ENCODE results near the gene GPR108. TPM values are rescaled to one million over a fixed set of nuclear protein-coding genes. Genes with fewer than 3 reads are reported as not detected.

GPR108 gene
- polyA plus RNA-seq, 1 experiment = 34.5 TPM

DNA sequence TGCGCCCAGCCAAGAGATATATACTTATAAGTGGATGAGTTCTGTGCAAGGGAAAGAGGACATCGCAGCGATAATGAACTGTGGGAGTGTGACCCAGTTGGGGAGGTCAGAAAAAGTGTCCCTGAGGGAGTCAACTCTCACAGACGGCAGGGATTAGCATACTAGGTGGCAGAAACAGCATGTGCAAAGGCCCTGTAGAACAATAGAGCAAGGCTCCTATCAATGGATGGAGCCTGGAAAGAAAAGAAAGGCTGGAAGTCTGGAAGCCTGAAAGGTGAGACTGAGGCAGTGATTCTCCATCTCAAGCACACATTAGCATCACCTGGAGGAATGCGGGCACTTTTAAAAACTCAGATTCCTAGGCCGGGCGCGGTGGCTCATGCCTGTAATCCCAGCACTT lies 46.0 kb downstream of the GPR108 start:
- Histone ChIP-seq H3K27ac (ENCODE audit: low read depth, low read length) (no peak overlapping the region), H3K9me3 (ENCODE audit: control insufficient read depth, insufficient read depth, low read length) (peaks cover 19% of the 10 kb centered on the region), H3K4me3 (ENCODE audit: low read depth, low read length) (no peak overlapping the region), H3K27me3 (ENCODE audit: control insufficient read depth, insufficient read depth, low read length) (no peaks in the 10 kb centered on the region)
- ChIA-PET POLR2A (no interaction called here), CTCF (no interaction called here)
- no peak for DNase-seq (ENCODE audit: low read depth, low spot score)
- TF ChIP-seq CTCF (IDR thresholded peaks at IDR 0.05; ENCODE audit: low read depth, low read length) = no peak

GRCh38 chr19:6690160-6690885 lies 47.1 kb downstream of the GPR108 start:
- peaks cover 19% of the 10 kb centered on the region for H3K9me3 ChIP-seq (ENCODE audit: control insufficient read depth, insufficient read depth, low read length)
- DNase-seq (ENCODE audit: low read depth, low spot score) = no peak
- ChIA-PET POLR2A (no interaction called here), CTCF (no interaction called here)
- H3K27ac ChIP-seq (ENCODE audit: low read depth, low read length) = no peak overlapping the region
- H3K27me3 ChIP-seq (ENCODE audit: control insufficient read depth, insufficient read depth, low read length) = no peaks in the 10 kb centered on the region
- H3K4me3 ChIP-seq (ENCODE audit: low read depth, low read length) = no peak overlapping the region
- TF ChIP-seq CTCF (IDR thresholded peaks at IDR 0.05; ENCODE audit: low read depth, low read length) = no peak

DNA sequence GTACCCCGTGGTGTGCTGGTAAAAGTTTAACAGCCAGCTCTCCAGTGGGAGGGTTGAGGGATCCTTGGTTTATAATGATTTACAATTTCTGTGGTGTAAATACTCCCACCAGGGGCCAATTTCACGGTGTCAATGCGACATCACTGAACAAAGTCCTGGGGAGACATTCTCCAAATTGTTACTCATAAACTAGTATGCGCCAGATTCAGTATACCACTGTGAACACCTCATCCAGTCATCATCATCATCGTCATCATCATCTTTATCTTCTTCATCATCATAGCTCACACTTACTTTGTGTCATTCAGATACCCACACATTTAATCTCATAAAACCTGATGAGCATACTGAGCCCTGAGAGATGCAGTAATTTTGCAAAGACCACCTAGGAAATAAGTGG lies 50.3 kb downstream of the GPR108 start:
- DNase-seq (ENCODE audit: low read depth, low spot score) = no peak
- Histone ChIP-seq H3K27ac (ENCODE audit: low read depth, low read length) (no peak overlapping the region), H3K9me3 (ENCODE audit: control insufficient read depth, insufficient read depth, low read length) (no peaks in the 10 kb centered on the region; the same call in 1 of the 2 replicates), H3K4me3 (ENCODE audit: low read depth, low read length) (no peak overlapping the region), H3K27me3 (ENCODE audit: control insufficient read depth, insufficient read depth, low read length) (no peaks in the 10 kb centered on the region)
- no peak for TF ChIP-seq CTCF (IDR thresholded peaks at IDR 0.05; ENCODE audit: low read depth, low read length)
- ChIA-PET POLR2A (interaction anchor here (0.6 kb wide), 1 partner anchor 357 kb away, joined by 4 read pairs; no protein-coding TSS in a partner anchor), CTCF (interaction anchor here (0.5 kb wide), 1 partner anchor 177 kb away, joined by 4 read pairs; no protein-coding TSS in a partner anchor)

DNA sequence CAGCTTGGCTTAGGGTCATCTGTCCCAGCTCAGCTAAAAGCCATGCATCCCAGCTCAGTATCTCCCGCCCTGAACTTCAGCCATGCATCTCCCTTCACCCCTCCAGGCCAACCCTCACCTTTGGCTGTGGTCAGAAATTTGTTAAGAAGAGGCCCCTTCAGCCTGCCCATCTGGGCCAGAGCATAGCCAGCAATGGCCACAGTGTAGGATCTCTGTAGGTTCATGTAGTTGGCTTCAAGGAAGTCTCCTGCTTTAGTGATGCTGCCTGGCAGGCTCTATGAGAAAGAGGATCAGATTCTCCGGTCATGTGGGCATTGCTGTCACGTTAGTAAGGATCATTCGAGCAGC lies 50.8 kb downstream of the GPR108 start:
- POLR2A ChIA-PET = interaction anchor here (0.6 kb wide), 1 partner anchor 357 kb away, joined by 4 read pairs; no protein-coding TSS in a partner anchor
- Histone ChIP-seq H3K27me3 (ENCODE audit: control insufficient read depth, insufficient read depth, low read length) (no peaks in the 10 kb centered on the region), H3K27ac (ENCODE audit: low read depth, low read length) (no peak overlapping the region), H3K9me3 (ENCODE audit: control insufficient read depth, insufficient read depth, low read length) (no peaks in the 10 kb centered on the region; the same call in 1 of the 2 replicates), H3K4me3 (ENCODE audit: low read depth, low read length) (no peak overlapping the region)
- no peak for DNase-seq (ENCODE audit: low read depth, low spot score)
- TF ChIP-seq CTCF (IDR thresholded peaks at IDR 0.05; ENCODE audit: low read depth, low read length) = no peak
- CTCF ChIA-PET = no interaction called here

DNA sequence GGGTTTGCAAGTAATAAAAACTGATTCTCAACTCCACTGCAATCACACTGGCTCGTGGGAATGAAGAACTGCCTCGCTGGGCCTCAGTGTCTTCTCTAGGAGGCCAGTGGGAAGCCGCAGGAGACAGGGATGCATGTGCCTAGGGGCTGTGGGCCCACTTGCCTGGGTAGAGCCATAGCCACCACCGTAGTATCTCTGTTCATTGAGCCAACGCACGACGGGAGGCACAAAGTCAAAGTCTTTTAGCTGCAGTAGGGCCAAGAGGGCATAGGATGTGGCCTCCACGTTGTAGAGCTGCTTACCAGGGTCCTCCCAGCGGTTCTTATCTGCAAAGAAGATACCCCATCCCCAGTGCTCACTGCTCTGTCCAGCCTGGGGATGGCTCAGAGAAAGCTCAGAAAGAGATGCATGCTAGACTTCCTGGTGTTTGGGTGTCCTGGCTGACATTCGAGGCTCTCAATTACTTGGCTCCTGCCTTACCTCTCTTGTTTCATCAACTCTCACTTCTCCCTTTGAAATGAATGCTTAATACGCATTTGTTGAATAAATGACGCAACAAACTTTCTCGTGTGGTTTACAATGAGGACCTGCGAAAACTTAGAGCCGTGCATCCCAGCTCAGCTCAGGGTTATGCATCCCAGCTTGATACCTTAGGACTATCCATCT lies 51.3 kb downstream of the GPR108 start:
- no peaks in the 10 kb centered on the region; the same call in 1 of the 2 replicates for H3K9me3 ChIP-seq (ENCODE audit: control insufficient read depth, insufficient read depth, low read length)
- CTCF ChIA-PET = no interaction called here

More for the DNA sequence above, 51.3 kb downstream of the GPR108 start:
- POLR2A ChIA-PET = no interaction called here
- H3K4me3 ChIP-seq (ENCODE audit: low read depth, low read length) = no peak overlapping the region
- DNase-seq (ENCODE audit: low read depth, low spot score) = no peak
- H3K27me3 ChIP-seq (ENCODE audit: control insufficient read depth, insufficient read depth, low read length) = no peaks in the 10 kb centered on the region
- TF ChIP-seq CTCF (IDR thresholded peaks at IDR 0.05; ENCODE audit: low read depth, low read length) = no peak
- H3K27ac ChIP-seq (ENCODE audit: low read depth, low read length) = no peak overlapping the region

All from AG04450 (cell line).